H1 (cell line): ENCODE results near the gene DENND2D. TPM values are rescaled to one million over a fixed set of nuclear protein-coding genes. Genes with fewer than 3 reads are reported as not detected.

Source experiments
- CTCF ChIA-PET: fragments of 300-600 bp; sonication (Branson Sonifier 250); formaldehyde crosslinking; loops from one replicate; lab custom pipeline; 2021; ENCODE audit not compliant: partially characterized antibody; lab: Charles Lee
- POLR2A ChIA-PET: fragments of 300-600 bp; sonication (Branson Sonifier 250); formaldehyde crosslinking; loops from one replicate; lab custom pipeline; 2021; ENCODE audit warnings: inconsistent platforms; ENCODE audit not compliant: partially characterized antibody; lab: Charles Lee
- DNase-seq, 2 experiments: peaks; one replicate each; pipeline versions ENCODE4 v3.0.0 to v3.0.0-alpha.2; 2010 to 2022; ENCODE audit warnings: low spot score in 2 of 2, low read depth in 1 of 2, mixed read lengths in 1 of 2
- FAIRE-seq: peaks from 2 replicates; lab custom pipeline; 2011; peaks lifted over from hg19 to GRCh38; lab: Jason Lieb, UNC
- H2AFZ ChIP-seq: 2 replicates; pipeline ENCODE4 v1.8.1; 2012; ENCODE audit warnings: low read length, inconsistent platforms
- H2AK5ac ChIP-seq: 2 replicates; pipeline ENCODE4 v1.6.1; 2013; ENCODE audit warnings: low read depth, low read length
- H2BK120ac ChIP-seq: replicated peaks from 2 replicates; pipeline ENCODE3; 2013; ENCODE audit warnings: low read depth, low read length, inconsistent platforms
- H2BK12ac ChIP-seq: 2 replicates; pipeline ENCODE4 v1.6.1; 2013; ENCODE audit warnings: low read depth, low read length
- H2BK15ac ChIP-seq: 2 replicates; pipeline ENCODE4 v1.6.1; 2013; ENCODE audit warnings: low read length
- H2BK20ac ChIP-seq: 2 replicates; pipeline ENCODE4 v1.6.1; 2013; ENCODE audit warnings: low read length
- H2BK5ac ChIP-seq: 2 replicates; pipeline ENCODE4 v1.6.1; 2013; ENCODE audit warnings: low read depth, low read length
- H3K14ac ChIP-seq: 2 replicates; pipeline ENCODE4 v1.6.1; 2013; ENCODE audit warnings: inconsistent platforms; ENCODE audit not compliant: insufficient read length
- H3K18ac ChIP-seq: 2 replicates; pipeline ENCODE4 v1.6.1; 2013; ENCODE audit warnings: low read length; ENCODE audit errors: extremely low read depth
- H3K23ac ChIP-seq: 2 replicates; pipeline ENCODE4 v1.6.1; 2013; ENCODE audit warnings: inconsistent platforms; ENCODE audit not compliant: insufficient read length
- H3K23me2 ChIP-seq: 2 replicates; pipeline ENCODE4 v1.6.1; 2013; ENCODE audit warnings: low read depth, low read length
- H3K27ac ChIP-seq: 2 replicates; pipeline ENCODE4 v1.6.1; 2011; ENCODE audit warnings: low read depth, low read length, inconsistent platforms
- H3K27me3 ChIP-seq, 4 experiments: replicated peaks in 1 of 4; 1 replicate in 1 of 4; 2 replicates in 3 of 4; pipeline versions ENCODE4 v1.6.1 to v1.8.1; 2011 to 2013; ENCODE audit warnings: low read length in 3 of 4, mild to moderate bottlenecking in 3 of 4, inconsistent platforms in 2 of 4, mixed read lengths in 2 of 4, moderate library complexity in 1 of 4; ENCODE audit not compliant: control insufficient read depth in 3 of 4, insufficient read depth in 3 of 4; ENCODE audit errors: extremely low read depth in 1 of 4
- H3K36me3 ChIP-seq, 4 experiments: 2 replicates each; pipeline versions ENCODE4 v1.6.1 to v1.8.1; 2011 to 2013; ENCODE audit warnings: mild to moderate bottlenecking in 4 of 4, low read length in 3 of 4, moderate library complexity in 2 of 4, control low read depth in 1 of 4, inconsistent platforms in 1 of 4; ENCODE audit not compliant: insufficient read depth in 4 of 4, control insufficient read depth in 2 of 4
- H3K4ac ChIP-seq: replicated peaks from 2 replicates; pipeline ENCODE3; 2013; ENCODE audit warnings: low read length, low read depth, mixed read lengths, inconsistent platforms; ENCODE audit not compliant: insufficient read length
- H3K4me1 ChIP-seq, 4 experiments: replicated peaks in 1 of 4; 1 replicate in 1 of 4; 2 replicates in 3 of 4; pipeline versions ENCODE4 v1.6.1 to v1.8.1; 2011 to 2013; ENCODE audit warnings: low read length in 3 of 4, inconsistent platforms in 2 of 4, mixed read lengths in 1 of 4; ENCODE audit not compliant: insufficient read depth in 4 of 4, control insufficient read depth in 3 of 4
- H3K4me2 ChIP-seq, 2 experiments: 2 replicates each; pipeline versions ENCODE4 v1.6.1 to v1.8.1; 2011 to 2013; ENCODE audit warnings: low read depth in 2 of 2, low read length in 2 of 2, control low read depth in 1 of 2, inconsistent platforms in 1 of 2, mild to moderate bottlenecking in 1 of 2; ENCODE audit not compliant: insufficient read depth in 1 of 2
- H3K4me3 ChIP-seq, 4 experiments: fragments of 200-600, 300-600 bp in 1 of 4; sonication (generic), shearing (Covaris generic), sonication (Bioruptor Twin) in 1 of 4; 2 replicates each; pipeline versions ENCODE4 v1.5.1 to v1.8.1; 2011 to 2016; ENCODE audit warnings: low read length in 4 of 4, low read depth in 3 of 4, control low read depth in 2 of 4, inconsistent platforms in 2 of 4, mild to moderate bottlenecking in 2 of 4, mixed read lengths in 1 of 4, moderate library complexity in 1 of 4; ENCODE audit not compliant: insufficient read depth in 2 of 4; ENCODE audit errors: extremely low read depth in 1 of 4
- H3K56ac ChIP-seq: replicated peaks from 2 replicates; pipeline ENCODE3; 2013; ENCODE audit warnings: low read depth, mild to moderate bottlenecking, mixed read lengths, low read length, inconsistent platforms; ENCODE audit not compliant: insufficient read length
- H3K79me1 ChIP-seq: 2 replicates; pipeline ENCODE4 v1.6.1; 2013; ENCODE audit warnings: low read depth, low read length, control low read depth
- H3K79me2 ChIP-seq, 2 experiments: 2 replicates each; pipeline versions ENCODE4 v1.6.1 to v1.8.1; 2012 to 2013; ENCODE audit warnings: low read length in 2 of 2, mild to moderate bottlenecking in 2 of 2, inconsistent platforms in 1 of 2; ENCODE audit not compliant: insufficient read depth in 2 of 2, control insufficient read depth in 1 of 2
- H3K9ac ChIP-seq, 4 experiments: replicated peaks in 1 of 4; 1 replicate in 1 of 4; 2 replicates in 3 of 4; pipeline versions ENCODE4 v1.6.1 to v1.8.1; 2011 to 2013; ENCODE audit warnings: low read depth in 3 of 4, low read length in 3 of 4, control low read depth in 2 of 4, mild to moderate bottlenecking in 2 of 4, moderate library complexity in 2 of 4, inconsistent platforms in 1 of 4; ENCODE audit errors: extremely low read depth in 1 of 4
- H3K9me3 ChIP-seq, 2 experiments: 2 replicates each; pipeline versions ENCODE4 v1.6.1 to v1.8.1; 2012 to 2013; ENCODE audit warnings: mild to moderate bottlenecking in 2 of 2, moderate library complexity in 2 of 2, control low read depth in 1 of 2, inconsistent platforms in 1 of 2, low read depth in 1 of 2, low read length in 1 of 2, mixed read lengths in 1 of 2; ENCODE audit not compliant: insufficient read depth in 2 of 2
- H4K20me1 ChIP-seq, 2 experiments: replicated peaks in 1 of 2; 2 replicates each; pipeline versions ENCODE3 to v1.8.1; 2011 to 2013; ENCODE audit warnings: inconsistent platforms in 2 of 2, low read length in 2 of 2, mild to moderate bottlenecking in 1 of 2; ENCODE audit not compliant: insufficient read depth in 2 of 2, control insufficient read depth in 1 of 2
- H4K5ac ChIP-seq: 2 replicates; pipeline ENCODE4 v1.6.1; 2013; ENCODE audit warnings: low read length, low read depth, mixed read lengths, inconsistent platforms; ENCODE audit not compliant: insufficient read length
- H4K8ac ChIP-seq: 2 replicates; pipeline ENCODE4 v1.8.0; 2013; ENCODE audit warnings: mild to moderate bottlenecking, moderate library complexity, low read length, inconsistent platforms; ENCODE audit not compliant: insufficient read depth; ENCODE audit errors: extremely low read depth
- H4K91ac ChIP-seq: replicated peaks from 2 replicates; pipeline ENCODE3; 2013; ENCODE audit warnings: low read length, mixed read lengths, inconsistent platforms; ENCODE audit not compliant: insufficient read length
- ASH2L ChIP-seq: fragments of 200-600, 300-600 bp; sonication (generic); IDR thresholded peaks from one replicate; pipeline ENCODE4 v1.7.1; 2017; ENCODE audit warnings: low read length
- CEBPB ChIP-seq: IDR thresholded peaks from 2 replicates; pipeline ENCODE4 v1.6.1; 2012; ENCODE audit warnings: low read depth, low read length
- GABPA ChIP-seq: IDR thresholded peaks from 2 replicates; pipeline ENCODE4 v1.6.1; 2011; ENCODE audit warnings: mild to moderate bottlenecking, low read length, moderate library complexity, borderline replicate concordance; ENCODE audit not compliant: insufficient read depth
- MAX ChIP-seq: IDR thresholded peaks from 2 replicates; pipeline ENCODE4 v1.6.1; 2012; ENCODE audit warnings: inconsistent platforms
- NANOG ChIP-seq: IDR thresholded peaks from 2 replicates; pipeline ENCODE4 v1.6.1; 2011; ENCODE audit warnings: low read length, low read depth, mild to moderate bottlenecking, inconsistent platforms; ENCODE audit not compliant: insufficient read depth, poor library complexity, severe bottlenecking
- SAP30 ChIP-seq: fragments of 300-600 bp; sonication (generic); IDR thresholded peaks from 2 replicates; pipeline ENCODE4 v1.7.1; 2012; ENCODE audit warnings: low read length, moderate library complexity, mild to moderate bottlenecking, inconsistent platforms; ENCODE audit not compliant: insufficient read depth, insufficient replicate concordance
- TCF12 ChIP-seq: IDR thresholded peaks from 2 replicates; pipeline ENCODE4 v1.6.1; 2011; ENCODE audit warnings: low read depth, mild to moderate bottlenecking, low read length
- WGBS, 2 experiments: shearing (Covaris generic) in 1 of 2; methylation state at CpG; one replicate each; pipeline versions ENCODE4 v1.1.6 to v1.1.7; 2013 to 2015; ENCODE audit warnings: low lambda C conversion rate in 2 of 2, mixed read lengths in 2 of 2, inconsistent platforms in 1 of 2, low coverage in 1 of 2, missing lambda C conversion rate in 1 of 2; ENCODE audit not compliant: insufficient replicate concordance in 2 of 2, insufficient coverage in 1 of 2, insufficient read length in 1 of 2; ENCODE audit errors: extremely low coverage in 1 of 2, missing lambda C conversion rate in 1 of 2; 5-methylcytosine and 5-hydroxymethylcytosine counted together
- polyA plus RNA-seq, 7 experiments: library from polyadenylated mRNA; depleted of rRNA in 3 of 7; stranded (reverse) in 5 of 7; unstranded in 2 of 7; fragments of >200 nt in 5 of 7; fragments of 200-250 nt in 2 of 7; gene quantifications; 1 replicate in 5 of 7; 2 replicates in 1 of 7; 4 replicates in 1 of 7; pipeline versions ENCODE4 v1.2.1 to v1.2.3, GENCODE V29; 2011 to 2013; ENCODE audit warnings: missing spikeins in 2 of 7, mixed read lengths in 2 of 7
- total RNA-seq: library from RNA; stranded (reverse); fragmentation: NEBNext Ultra II Directional; extraction: Animal tissue kit (Norgen Biotek cat#: 25700); gene quantifications from 2 replicates; pipeline ENCODE4 v1.2.1, GENCODE V29; 2021

Gene DENND2D
- total and polyA plus RNA-seq, 2 of the 8 experiments (the other 6 are each of a cell fraction or from before 2014, with no cell fraction given): 0.58 to 1.6 TPM

GRCh38 chr1:111217183-111217910 is 16.9 kb upstream of the DENND2D start:
- Histone ChIP-seq H2BK12ac (no peak overlapping the region), H4K91ac (no peak overlapping the region), H3K4me1 (peaks cover 0 to 9% (median 7%) of the 10 kb centered on the region in 4 experiments; a peak in 3 of 7 replicates), H2AK5ac (no peak overlapping the region), H4K20me1 (no peaks in the 10 kb centered on the region), H3K27ac (no peak overlapping the region), H3K56ac (no peak overlapping the region), H3K79me2 (no peaks in the 10 kb centered on the region), H3K4me3 (no peak overlapping the region), H3K4me2 (no peak overlapping the region), H3K36me3 (no peaks in the 10 kb centered on the region), H3K14ac (no peak overlapping the region), H3K23ac (no peak overlapping the region), H2BK5ac (no peak overlapping the region), H2AFZ (no peak overlapping the region), H4K8ac (no peak overlapping the region), H3K23me2 (no peaks in the 10 kb centered on the region), H4K5ac (no peak overlapping the region), H2BK120ac (no peak overlapping the region), H3K9ac (no peak overlapping the region), H2BK20ac (no peak overlapping the region), H3K18ac (no peak overlapping the region), H3K79me1 (no peaks in the 10 kb centered on the region), H3K4ac (no peak overlapping the region), H2BK15ac (no peak overlapping the region), H3K27me3 (no peaks in the 10 kb centered on the region), H3K9me3 (no peaks in the 10 kb centered on the region; a peak in 1 of 4 replicates)
- DNase-seq: no peak
- 72% methylated on average over 5 of the region's 5 CpGs; no CpG with 5 or more reads in 1 of the 2 experiments for WGBS, 2 experiments
- CTCF ChIA-PET: interaction anchor here (0.7 to 5.4 kb wide), 5 partner anchors 20 to 353 kb away, joined by 3 to 31 read pairs (median 3); no protein-coding TSS in a partner anchor
- no peak for FAIRE-seq
- POLR2A ChIA-PET: no interaction called here
- TF ChIP-seq CEBPB (no peak), ASH2L (no peak), GABPA (no peak), NANOG (no peak), MAX (no peak), TCF12 (no peak), SAP30 (no peak)
